GM12873 (cell line): ENCODE data around the gene LRRC8E.

ENCODE experiments used
- TF ChIP-seq, protein P1 (sequence below): IDR thresholded peaks from 2 replicates; pipeline ENCODE4 v1.5.1; 2012; ENCODE audit warnings: low read depth, mild to moderate bottlenecking, moderate library complexity, low read length, control low read depth; ENCODE audit not compliant: insufficient read depth; ENCODE audit errors: missing control alignments

The LRRC8E gene

DNA sequence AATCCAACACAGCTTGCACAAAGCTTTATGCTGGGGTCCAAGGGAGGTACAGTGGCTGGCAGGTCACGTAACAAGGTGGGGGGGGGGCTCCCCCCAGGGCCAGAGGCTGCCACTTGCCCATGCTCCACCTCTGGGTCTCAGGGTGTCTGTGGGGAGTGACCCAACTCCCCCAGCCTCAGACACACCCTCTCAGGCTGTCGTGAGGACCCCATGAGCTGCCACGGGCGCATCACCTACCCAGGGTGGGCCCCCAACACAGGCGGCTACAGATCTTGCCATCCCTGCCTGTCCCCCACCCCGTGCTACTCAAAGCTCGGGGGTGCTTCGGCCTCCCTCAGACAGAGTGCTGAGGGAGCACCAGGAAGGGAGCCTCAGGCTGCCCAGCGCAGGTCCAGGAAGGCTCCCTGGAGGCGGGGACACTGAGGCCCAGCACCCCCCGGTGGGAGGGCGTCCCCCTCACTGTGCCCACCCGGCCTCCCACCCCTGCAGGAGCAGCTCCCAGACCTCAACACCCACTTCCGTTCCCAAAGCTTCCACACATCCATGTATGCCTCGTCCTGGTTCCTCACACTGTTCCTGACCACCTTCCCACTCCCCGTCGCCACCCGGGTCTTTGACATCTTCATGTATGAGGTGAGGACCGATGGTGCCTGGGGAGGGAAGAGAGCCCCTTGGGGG lies 37.2 kb upstream of the LRRC8E start:
- TF ChIP-seq, protein P1, sequence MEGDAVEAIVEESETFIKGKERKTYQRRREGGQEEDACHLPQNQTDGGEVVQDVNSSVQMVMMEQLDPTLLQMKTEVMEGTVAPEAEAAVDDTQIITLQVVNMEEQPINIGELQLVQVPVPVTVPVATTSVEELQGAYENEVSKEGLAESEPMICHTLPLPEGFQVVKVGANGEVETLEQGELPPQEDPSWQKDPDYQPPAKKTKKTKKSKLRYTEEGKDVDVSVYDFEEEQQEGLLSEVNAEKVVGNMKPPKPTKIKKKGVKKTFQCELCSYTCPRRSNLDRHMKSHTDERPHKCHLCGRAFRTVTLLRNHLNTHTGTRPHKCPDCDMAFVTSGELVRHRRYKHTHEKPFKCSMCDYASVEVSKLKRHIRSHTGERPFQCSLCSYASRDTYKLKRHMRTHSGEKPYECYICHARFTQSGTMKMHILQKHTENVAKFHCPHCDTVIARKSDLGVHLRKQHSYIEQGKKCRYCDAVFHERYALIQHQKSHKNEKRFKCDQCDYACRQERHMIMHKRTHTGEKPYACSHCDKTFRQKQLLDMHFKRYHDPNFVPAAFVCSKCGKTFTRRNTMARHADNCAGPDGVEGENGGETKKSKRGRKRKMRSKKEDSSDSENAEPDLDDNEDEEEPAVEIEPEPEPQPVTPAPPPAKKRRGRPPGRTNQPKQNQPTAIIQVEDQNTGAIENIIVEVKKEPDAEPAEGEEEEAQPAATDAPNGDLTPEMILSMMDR, result no peak

- TF ChIP-seq, protein P1, result no peak
Observed at GRCh38 chr19:7851623-7852500, 36.4 kb upstream of the LRRC8E start.

GRCh38 chr19:7852851-7853769 lies 35.2 kb upstream of the LRRC8E start:
- TF ChIP-seq, protein P1, result peak; percentile 85

DNA sequence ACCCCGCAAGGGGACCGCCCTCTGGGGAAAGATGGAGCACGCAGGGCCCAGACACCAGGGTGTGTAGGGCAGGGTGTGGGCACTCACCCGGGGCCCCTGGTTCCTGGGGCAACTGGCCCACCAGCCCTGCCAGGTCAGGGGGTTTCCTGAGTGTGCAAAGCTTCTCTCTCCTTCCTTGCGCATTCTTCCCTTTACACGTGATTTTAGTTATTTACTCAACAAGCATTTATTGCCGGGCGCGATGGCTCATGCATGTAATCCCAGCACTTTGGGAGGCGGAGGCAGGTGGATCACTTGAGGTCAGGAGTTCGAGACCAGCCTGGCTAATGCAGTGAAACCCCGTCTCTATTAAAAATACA lies 34.6 kb upstream of the LRRC8E start:
- TF ChIP-seq, protein P1, result no peak

- TF ChIP-seq, protein P1, result no peak
Observed at GRCh38 chr19:7855426-7856108, 32.7 kb upstream of the LRRC8E start.

- TF ChIP-seq, protein P1, result no peak
Observed at GRCh38 chr19:7856109-7856591, 32.2 kb upstream of the LRRC8E start.
